ENCODE data around the gene TCF20.

Gene TCF20

GRCh38 chr22:42265321-42265720, 5.1 kb downstream of the TCF20 start:
- in situ Hi-C loops (cut with HindIII; ENCODE audit: low sequenced_read_pairs) = loop anchor here (5.0 kb wide), 1 partner anchor 67 kb away; no protein-coding TSS in a partner anchor
- no peak for TF ChIP-seq CTCF (IDR thresholded peaks at IDR 0.05; ENCODE audit: low read depth, low read length, missing control alignments)
- H3K4me3 ChIP-seq (ENCODE audit: low read depth, low read length) = no peak overlapping the region
- DNase-seq (ENCODE audit: low read depth) = no peak

- no peak for TF ChIP-seq CTCF (IDR thresholded peaks at IDR 0.05; ENCODE audit: low read depth, low read length, missing control alignments)
- DNase-seq (ENCODE audit: low read depth) = no peak
- in situ Hi-C loops (cut with HindIII; ENCODE audit: low sequenced_read_pairs) = no loop called here
- no peak overlapping the region for H3K4me3 ChIP-seq (ENCODE audit: low read depth, low read length)
Observed at GRCh38 chr22:42263944-42264343, 6.5 kb downstream of the TCF20 start.

- DNase-seq (ENCODE audit: low read depth) = no peak
- no peak for TF ChIP-seq CTCF (IDR thresholded peaks at IDR 0.05; ENCODE audit: low read depth, low read length, missing control alignments)
- no peak overlapping the region for H3K4me3 ChIP-seq (ENCODE audit: low read depth, low read length)
- in situ Hi-C loops (cut with HindIII; ENCODE audit: low sequenced_read_pairs) = no loop called here
Observed at GRCh38 chr22:42262964-42263363, 7.5 kb downstream of the TCF20 start.

GRCh38 chr22:42261296-42261695, 9.2 kb downstream of the TCF20 start:
- no peak for TF ChIP-seq CTCF (IDR thresholded peaks at IDR 0.05; ENCODE audit: low read depth, low read length, missing control alignments)
- no peak overlapping the region for H3K4me3 ChIP-seq (ENCODE audit: low read depth, low read length)
- in situ Hi-C loops (cut with HindIII; ENCODE audit: low sequenced_read_pairs) = no loop called here
- no peak for DNase-seq (ENCODE audit: low read depth)

GRCh38 chr22:42258126-42258525, 12.3 kb downstream of the TCF20 start:
- in situ Hi-C loops (cut with HindIII; ENCODE audit: low sequenced_read_pairs) = no loop called here
- no peak for DNase-seq (ENCODE audit: low read depth)
- TF ChIP-seq CTCF (IDR thresholded peaks at IDR 0.05; ENCODE audit: low read depth, low read length, missing control alignments) = no peak
- H3K4me3 ChIP-seq (ENCODE audit: low read depth, low read length) = no peak overlapping the region

- no peak for TF ChIP-seq CTCF (IDR thresholded peaks at IDR 0.05; ENCODE audit: low read depth, low read length, missing control alignments)
- no peak overlapping the region for H3K4me3 ChIP-seq (ENCODE audit: low read depth, low read length)
- DNase-seq (ENCODE audit: low read depth) = no peak
- in situ Hi-C loops (cut with HindIII; ENCODE audit: low sequenced_read_pairs) = no loop called here
Observed at GRCh38 chr22:42257386-42257785, 13.1 kb downstream of the TCF20 start.

- H3K4me3 ChIP-seq (ENCODE audit: low read depth, low read length) = no peak overlapping the region
- DNase-seq (ENCODE audit: low read depth) = no peak
- no peak for TF ChIP-seq CTCF (IDR thresholded peaks at IDR 0.05; ENCODE audit: low read depth, low read length, missing control alignments)
- in situ Hi-C loops (cut with HindIII; ENCODE audit: low sequenced_read_pairs) = no loop called here
Observed at GRCh38 chr22:42256930-42257329, 13.5 kb downstream of the TCF20 start.

Data from astrocyte of the cerebellum (primary cell).